Loucy (cell line): ENCODE data around the gene BCAS3.
"Not testable (repeated sequence)": the region's sequence is repeated elsewhere in the genome, so short reads cannot be mapped to it uniquely, and the experiment has no call there.

Source experiments
- CTCF ChIP-seq: fragments of 200-600 bp; sonication (generic); conservative IDR thresholded peaks from 2 replicates; pipeline ENCODE4 v1.5.1; 2014; ENCODE audit warnings: mild to moderate bottlenecking, antibody characterized with exemption, low read length
- EZH2phosphoT487 ChIP-seq: fragments of 200-600 bp; IDR thresholded peaks from 2 replicates; pipeline ENCODE4 v1.6.1; 2018; ENCODE audit warnings: antibody characterized with exemption, mild to moderate bottlenecking, moderate library complexity, borderline replicate concordance

GRCh38 chr17:60814941-60815340, 137.3 kb downstream of the BCAS3 start:
- not testable (repeated sequence) for TF ChIP-seq CTCF, EZH2phosphoT487
